Aortic smooth muscle cell (primary cell): ENCODE measurements around the gene ATXN10. TPM values are rescaled to one million over a fixed set of nuclear protein-coding genes. Genes with fewer than 3 reads are reported as not detected.

Experiments
- total RNA-seq: library from RNA; depleted of rRNA; stranded (reverse); fragments of >200 nt; gene quantifications from 2 replicates; pipeline ENCODE4 v1.2.3, GENCODE V29; 2014

ATXN10 gene, protein sequence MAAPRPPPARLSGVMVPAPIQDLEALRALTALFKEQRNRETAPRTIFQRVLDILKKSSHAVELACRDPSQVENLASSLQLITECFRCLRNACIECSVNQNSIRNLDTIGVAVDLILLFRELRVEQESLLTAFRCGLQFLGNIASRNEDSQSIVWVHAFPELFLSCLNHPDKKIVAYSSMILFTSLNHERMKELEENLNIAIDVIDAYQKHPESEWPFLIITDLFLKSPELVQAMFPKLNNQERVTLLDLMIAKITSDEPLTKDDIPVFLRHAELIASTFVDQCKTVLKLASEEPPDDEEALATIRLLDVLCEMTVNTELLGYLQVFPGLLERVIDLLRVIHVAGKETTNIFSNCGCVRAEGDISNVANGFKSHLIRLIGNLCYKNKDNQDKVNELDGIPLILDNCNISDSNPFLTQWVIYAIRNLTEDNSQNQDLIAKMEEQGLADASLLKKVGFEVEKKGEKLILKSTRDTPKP
- total RNA-seq, result 104 and 154 TPM in 2 replicates

DNA sequence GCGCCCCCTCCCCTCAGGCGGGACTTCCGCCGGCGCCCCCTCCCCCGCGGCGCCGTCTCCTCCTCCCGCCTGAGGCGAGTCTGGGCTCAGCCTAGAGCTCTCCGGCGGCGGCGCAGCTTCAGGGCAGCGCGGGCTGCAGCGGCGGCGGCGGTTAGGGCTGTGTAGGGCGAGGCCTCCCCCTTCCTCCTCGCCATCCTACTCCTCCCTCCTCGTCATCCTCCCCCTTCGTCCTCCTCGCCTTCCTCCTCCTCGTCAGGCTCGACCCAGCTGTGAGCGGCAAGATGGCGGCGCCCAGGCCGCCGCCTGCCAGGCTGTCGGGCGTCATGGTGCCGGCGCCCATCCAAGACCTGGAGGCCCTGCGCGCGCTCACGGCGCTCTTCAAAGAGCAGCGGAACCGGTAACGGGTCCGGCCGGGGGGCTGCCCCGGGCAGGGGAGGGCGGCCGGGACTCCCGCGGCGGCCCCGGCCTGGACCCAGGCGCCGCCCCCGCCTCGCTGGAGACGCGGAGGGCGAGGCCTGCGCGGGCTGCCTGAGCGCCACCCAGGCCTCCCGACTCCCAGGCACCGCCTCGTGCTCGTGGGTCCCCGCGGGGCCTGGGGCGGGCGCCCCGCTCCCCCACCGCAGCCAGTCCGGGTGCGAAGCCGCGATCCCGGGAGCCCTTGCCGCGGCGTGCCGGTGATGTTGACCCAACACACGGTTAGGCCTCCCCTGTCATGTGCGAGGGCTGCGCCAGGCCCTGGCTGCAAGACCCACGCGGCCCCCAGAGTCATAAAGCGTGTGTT, at the start of gene ATXN10:
Gene ATXN10, plus strand, starts transcription at position 52 of the 781 bp plus-strand sequence. Its CDS starts 230 bp downstream, at position 282.

Other genes with a start within 250 kb of the ATXN10 start
- 26.6 and 97.6 TPM in 2 replicates for gene FBLN1, start 169.0 kb upstream of the ATXN10 start, total RNA-seq